Measurements from ENCODE around the gene DGKD. TPM values are rescaled to one million over a fixed set of nuclear protein-coding genes. Genes with fewer than 3 reads are reported as not detected.

DGKD gene
- total RNA-seq, 1 donor from 2014 or later: 69.3 TPM

- H3K27ac ChIP-seq: no peak overlapping the region
- TF ChIP-seq CTCF (IDR thresholded peaks at IDR 0.05): no peak
- H3K9me3 ChIP-seq: no peaks in the 10 kb centered on the region
These were observed 36.9 kb upstream of the DGKD start for GRCh38 chr2:233317196-233317943.

GRCh38 chr2:233319256-233319655 lies 35.0 kb upstream of the DGKD start:
- TF ChIP-seq CTCF (IDR thresholded peaks at IDR 0.05): no peak
- ATAC-seq: no peak

More at GRCh38 chr2:233317196-233317943, 36.9 kb upstream of the DGKD start:
- DNase-seq: no peak
- Histone ChIP-seq H3K4me1 (no peaks in the 10 kb centered on the region), H3K36me3 (no peaks in the 10 kb centered on the region), H3K27me3 (ENCODE audit: low read depth) (no peaks in the 10 kb centered on the region), H3K4me3 (no peak overlapping the region)
- no peak for ATAC-seq
- intact Hi-C loops (cut with DNase I): no loop called here

GRCh38 chr2:233320470-233320869 lies 33.8 kb upstream of the DGKD start:
- intact Hi-C loops (cut with DNase I): no loop called here
- TF ChIP-seq CTCF (IDR thresholded peaks at IDR 0.05): no peak
- Histone ChIP-seq H3K36me3 (no peaks in the 10 kb centered on the region), H3K27ac (no peak overlapping the region), H3K9me3 (no peaks in the 10 kb centered on the region), H3K4me1 (no peaks in the 10 kb centered on the region), H3K27me3 (ENCODE audit: low read depth) (no peaks in the 10 kb centered on the region), H3K4me3 (no peak overlapping the region)
- DNase-seq (no peak), ATAC-seq (no peak)

More at GRCh38 chr2:233319256-233319655, 35.0 kb upstream of the DGKD start:
- Histone ChIP-seq H3K9me3 (no peaks in the 10 kb centered on the region), H3K27me3 (ENCODE audit: low read depth) (no peaks in the 10 kb centered on the region), H3K4me3 (no peak overlapping the region), H3K27ac (no peak overlapping the region), H3K36me3 (no peaks in the 10 kb centered on the region), H3K4me1 (no peaks in the 10 kb centered on the region)
- intact Hi-C loops (cut with DNase I): no loop called here
- no peak for DNase-seq

- Histone ChIP-seq H3K27ac (no peak overlapping the region), H3K9me3 (no peaks in the 10 kb centered on the region), H3K36me3 (no peaks in the 10 kb centered on the region), H3K4me1 (no peaks in the 10 kb centered on the region), H3K4me3 (no peak overlapping the region), H3K27me3 (ENCODE audit: low read depth) (no peaks in the 10 kb centered on the region)
- no peak for DNase-seq
- ATAC-seq: no peak
- TF ChIP-seq CTCF (IDR thresholded peaks at IDR 0.05): no peak
- intact Hi-C loops (cut with DNase I): no loop called here
These were observed 33.1 kb upstream of the DGKD start for GRCh38 chr2:233321166-233321565.

- intact Hi-C loops (cut with DNase I): no loop called here
- no peaks in the 10 kb centered on the region for H3K36me3 ChIP-seq
- H3K27ac ChIP-seq: no peak overlapping the region
- H3K9me3 ChIP-seq: no peaks in the 10 kb centered on the region
- no peak for TF ChIP-seq CTCF (IDR thresholded peaks at IDR 0.05)
- ATAC-seq (no peak), DNase-seq (no peak)
- no peaks in the 10 kb centered on the region for H3K27me3 ChIP-seq (ENCODE audit: low read depth)
- no peaks in the 10 kb centered on the region for H3K4me1 ChIP-seq
- H3K4me3 ChIP-seq: no peak overlapping the region
These were observed 30.4 kb upstream of the DGKD start for GRCh38 chr2:233323851-233324250.

Measured in lower lobe of right lung (tissue), 2 donors.